SKM-1 (cell line): Measurements from ENCODE around the gene SIRT2.
A peak's percentile ranks its signal among the peaks of the same experiment; 100 is the strongest.

ENCODE experiments used
- DNase-seq: peaks from one replicate; lab custom pipeline; 2025; ENCODE audit not compliant: unreplicated experiment; lab: John Stamatoyannopoulos, UW

SIRT2 gene

GRCh38 chr19:38845374-38846024, 53.9 kb downstream of the SIRT2 start:
- DNase-seq, result no peak

GRCh38 chr19:38844093-38844686, 55.2 kb downstream of the SIRT2 start:
- DNase-seq, result no peak

- DNase-seq, result no peak
These were observed 56.2 kb downstream of the SIRT2 start for GRCh38 chr19:38843175-38843758.

- no peak for DNase-seq
These were observed 56.8 kb downstream of the SIRT2 start for GRCh38 chr19:38842439-38843174.

- no peak for DNase-seq
These were observed 57.5 kb downstream of the SIRT2 start for GRCh38 chr19:38841787-38842438.

- no peak for DNase-seq
These were observed 58.1 kb downstream of the SIRT2 start for GRCh38 chr19:38841180-38841766.

GRCh38 chr19:38840583-38840968, 58.8 kb downstream of the SIRT2 start:
- DNase-seq, result no peak

- DNase-seq, result no peak
These were observed 59.4 kb downstream of the SIRT2 start for GRCh38 chr19:38839816-38840582.

- DNase-seq, result no peak
These were observed 60.2 kb downstream of the SIRT2 start for GRCh38 chr19:38838986-38839761.

- DNase-seq, result no peak
These were observed 61.0 kb downstream of the SIRT2 start for GRCh38 chr19:38838208-38838985.

GRCh38 chr19:38837656-38838121, 61.7 kb downstream of the SIRT2 start:
- DNase-seq, result no peak

- no peak for DNase-seq
These were observed 62.3 kb downstream of the SIRT2 start for GRCh38 chr19:38836983-38837626.

GRCh38 chr19:38836159-38836982, 63.0 kb downstream of the SIRT2 start:
- no peak for DNase-seq

- DNase-seq, result no peak
These were observed 64.8 kb downstream of the SIRT2 start for GRCh38 chr19:38834590-38834989.

- no peak for DNase-seq
These were observed 65.3 kb downstream of the SIRT2 start for GRCh38 chr19:38834104-38834490.

GRCh38 chr19:38833092-38833425, 66.4 kb downstream of the SIRT2 start:
- DNase-seq, result no peak

- peak; percentile 52 for DNase-seq
These were observed 68.2 kb downstream of the SIRT2 start for GRCh38 chr19:38831142-38831605.
